HEK293 (cell line): ENCODE measurements around the gene NOS1AP.

Experiments used
- CTCF ChIA-PET: fragments of 350-600 bp; formaldehyde crosslinking; extraction: SDS; loops from one replicate; lab custom pipeline; 2021; ENCODE audit warnings: antibody characterized with exemption; lab: Yijun Ruan, JAX
- POLR2A ChIA-PET: fragments of 300-600 bp; formaldehyde crosslinking; extraction: SDS; loops from one replicate; lab custom pipeline; 2020; ENCODE audit warnings: antibody characterized with exemption, inconsistent platforms; lab: Yijun Ruan, JAX
- H3K27ac ChIP-seq: fragments of 200-500 bp; sonication (Bioruptor generic); 2 replicates; pipeline ENCODE4 v1.5.1; 2014; ENCODE audit warnings: low read depth, low read length, control low read depth, inconsistent platforms; ENCODE audit errors: extremely low read depth
- H3K36me3 ChIP-seq, 2 experiments: fragments of 200-500 bp in 1 of 2; sonication (Bioruptor generic) in 1 of 2; 1 replicate in 1 of 2; 2 replicates in 1 of 2; pipeline ENCODE4 v1.5.1; 2014 to 2017; ENCODE audit warnings: inconsistent platforms in 2 of 2, low read length in 2 of 2; ENCODE audit not compliant: control insufficient read depth in 2 of 2, insufficient read depth in 1 of 2
- H3K4me1 ChIP-seq: fragments of 200-500 bp; sonication (Bioruptor generic); 2 replicates; pipeline ENCODE4 v1.5.1; 2014; ENCODE audit warnings: mild to moderate bottlenecking, low read length, inconsistent platforms; ENCODE audit not compliant: control insufficient read depth, insufficient read depth
- H3K4me3 ChIP-seq: 2 replicates; pipeline ENCODE4 v1.5.1; 2011; ENCODE audit warnings: low read depth, mild to moderate bottlenecking, control low read depth, low read length, moderate library complexity
- H3K9me3 ChIP-seq: fragments of 200-500 bp; sonication (Bioruptor generic); 2 replicates; pipeline ENCODE4 v1.5.1; 2014; ENCODE audit warnings: low read depth, low read length, inconsistent platforms; ENCODE audit not compliant: control insufficient read depth, insufficient read depth
- ATF2 ChIP-seq: fragments of 450-650 bp; formaldehyde crosslinking; IDR thresholded peaks from 2 replicates; pipeline ENCODE4 v1.5.1; 2016; ENCODE audit warnings: missing biosample characterization, missing genetic modification characterization, low read depth
- HOXD13 ChIP-seq: sonication (generic); formaldehyde crosslinking; IDR thresholded peaks from 2 replicates; pipeline ENCODE4 v1.8.0; 2022; ENCODE audit warnings: missing genetic modification reagents, borderline replicate concordance
- KLF7 ChIP-seq: fragments of 450-650 bp; formaldehyde crosslinking; IDR thresholded peaks from 2 replicates; pipeline ENCODE4 v1.5.1; 2016; ENCODE audit warnings: missing biosample characterization, missing genetic modification characterization, borderline replicate concordance
- PRDM2 ChIP-seq: fragments of 450-650 bp; formaldehyde crosslinking; IDR thresholded peaks from 2 replicates; pipeline ENCODE4 v1.5.1; 2016; ENCODE audit warnings: missing biosample characterization, missing genetic modification characterization, borderline replicate concordance
- YY1 ChIP-seq: fragments of 450-650 bp; formaldehyde crosslinking; IDR thresholded peaks from 2 replicates; pipeline ENCODE4 v1.5.1; 2018; ENCODE audit warnings: missing biosample characterization, missing genetic modification characterization
- ZBTB20 ChIP-seq: fragments of 450-650 bp; formaldehyde crosslinking; IDR thresholded peaks from 2 replicates; pipeline ENCODE4 v1.5.1; 2016; ENCODE audit warnings: missing biosample characterization, missing genetic modification characterization
- ZNF221 ChIP-seq: fragments of 450-650 bp; formaldehyde crosslinking; IDR thresholded peaks from 2 replicates; pipeline ENCODE4 v1.5.1; 2017; ENCODE audit warnings: missing biosample characterization, missing genetic modification characterization, borderline replicate concordance
- ZNF24 ChIP-seq: fragments of 450-650 bp; formaldehyde crosslinking; IDR thresholded peaks from 2 replicates; pipeline ENCODE4 v1.5.1; 2016; ENCODE audit warnings: missing biosample characterization, missing genetic modification characterization
- ZNF350 ChIP-seq: fragments of 450-650 bp; formaldehyde crosslinking; IDR thresholded peaks from 2 replicates; pipeline ENCODE4 v1.5.0; 2017; ENCODE audit warnings: missing biosample characterization, mild to moderate bottlenecking, missing genetic modification characterization
- ZNF354C ChIP-seq: fragments of 450-650 bp; formaldehyde crosslinking; IDR thresholded peaks from 2 replicates; pipeline ENCODE4 v1.5.1; 2016; ENCODE audit warnings: missing biosample characterization, missing genetic modification characterization, low read depth, borderline replicate concordance
- ZNF366 ChIP-seq: fragments of 450-650 bp; formaldehyde crosslinking; conservative IDR thresholded peaks from 2 replicates; pipeline ENCODE4 v1.5.1; 2016; ENCODE audit warnings: missing biosample characterization, missing genetic modification characterization
- ZNF394 ChIP-seq: fragments of 450-650 bp; formaldehyde crosslinking; IDR thresholded peaks from 2 replicates; pipeline ENCODE4 v1.5.1; 2016; ENCODE audit warnings: missing biosample characterization, missing genetic modification characterization, mild to moderate bottlenecking, moderate library complexity, borderline replicate concordance
- ZNF48 ChIP-seq: fragments of 450-650 bp; formaldehyde crosslinking; IDR thresholded peaks from 2 replicates; pipeline ENCODE4 v1.5.1; 2016; ENCODE audit warnings: missing biosample characterization, missing genetic modification characterization
- ZNF513 ChIP-seq: fragments of 450-650 bp; IDR thresholded peaks from 2 replicates; pipeline ENCODE4 v1.5.1; 2018; ENCODE audit warnings: missing biosample characterization, missing genetic modification characterization
- ZNF555 ChIP-seq: fragments of 450-650 bp; formaldehyde crosslinking; conservative IDR thresholded peaks from 2 replicates; pipeline ENCODE4 v1.5.1; 2017; ENCODE audit warnings: missing biosample characterization, mild to moderate bottlenecking, missing genetic modification characterization, inconsistent platforms
- ZNF561 ChIP-seq: fragments of 450-650 bp; IDR thresholded peaks from 2 replicates; pipeline ENCODE4 v1.5.1; 2018; ENCODE audit warnings: missing biosample characterization, missing genetic modification characterization, borderline replicate concordance
- ZNF596 ChIP-seq: fragments of 450-650 bp; IDR thresholded peaks from 2 replicates; pipeline ENCODE4 v1.5.0; 2018; ENCODE audit warnings: missing biosample characterization, mild to moderate bottlenecking, missing genetic modification characterization, moderate library complexity
- ZNF677 ChIP-seq: fragments of 450-650 bp; IDR thresholded peaks from 2 replicates; pipeline ENCODE4 v1.5.0; 2018; ENCODE audit warnings: missing biosample characterization, mild to moderate bottlenecking, missing genetic modification characterization, moderate library complexity
- ZSCAN16 ChIP-seq: fragments of 450-650 bp; formaldehyde crosslinking; IDR thresholded peaks from 2 replicates; pipeline ENCODE4 v1.5.1; 2016; ENCODE audit warnings: missing biosample characterization, missing genetic modification characterization
- ZSCAN23 ChIP-seq: fragments of 450-650 bp; formaldehyde crosslinking; IDR thresholded peaks from 2 replicates; pipeline ENCODE4 v1.5.1; 2016; ENCODE audit warnings: missing biosample characterization, missing genetic modification characterization

Gene NOS1AP

GRCh38 chr1:162321809-162322422 is 252.4 kb downstream of the NOS1AP start:
- Histone ChIP-seq H3K9me3 (no peaks in the 10 kb centered on the region), H3K27ac (no peak overlapping the region), H3K4me3 (no peak overlapping the region), H3K36me3 (no peaks in the 10 kb centered on the region), H3K4me1 (no peaks in the 10 kb centered on the region)
- ChIA-PET POLR2A (no interaction called here), CTCF (no interaction called here)
- TF ChIP-seq PRDM2 (tag by site-specific recombination) (no peak), ZBTB20 (tag by site-specific recombination) (no peak), ZNF366 (tag by site-specific recombination) (no peak), ZNF677 (no peak), ZNF394 (tag by site-specific recombination) (no peak), ZNF354C (no peak), ZNF555 (no peak), ZNF221 (tag by site-specific recombination) (no peak), ZSCAN16 (no peak), ZNF48 (no peak), ZNF513 (tag by site-specific recombination) (no peak), KLF7 (tag by site-specific recombination) (no peak), ZSCAN23 (tag by site-specific recombination) (no peak), YY1 (tag by site-specific recombination) (no peak), ZNF24 (tag by site-specific recombination) (no peak), ZNF561 (tag by site-specific recombination) (no peak), ZNF596 (tag by site-specific recombination) (no peak), ATF2 (tag by site-specific recombination) (no peak), HOXD13 (CRISPR knock-in tag) (no peak), ZNF350 (no peak)
